Nephron (organoid): Measurements from ENCODE around the gene CFAP157.

ENCODE experiments used
- H3K27ac Mint-ChIP-seq, 3 experiments: 2 replicates each; pipeline ENCODE4 v1.8.0; 2020; ENCODE audit warnings: mixed read lengths in 3 of 3, mild to moderate bottlenecking in 2 of 3, moderate library complexity in 1 of 3
- H3K27me3 Mint-ChIP-seq: 2 replicates; pipeline ENCODE4 v1.8.0; 2021; ENCODE audit warnings: low read depth, mild to moderate bottlenecking, moderate library complexity, mixed read lengths
- H3K36me3 Mint-ChIP-seq: 2 replicates; pipeline ENCODE4 v1.8.0; 2020; ENCODE audit warnings: low read depth, mixed read lengths
- H3K4me1 Mint-ChIP-seq: 2 replicates; pipeline ENCODE4 v1.8.0; 2020; ENCODE audit warnings: mixed read lengths
- H3K4me3 Mint-ChIP-seq, 3 experiments: 2 replicates each; pipeline ENCODE4 v1.8.0; 2020; ENCODE audit warnings: mild to moderate bottlenecking in 3 of 3, mixed read lengths in 3 of 3, moderate library complexity in 2 of 3
- H3K9me3 Mint-ChIP-seq: 2 replicates; pipeline ENCODE4 v1.8.0; 2020; ENCODE audit warnings: mixed read lengths
- CTCF ChIP-seq, 3 experiments: fragments of 200-600 bp; sonication (generic); IDR thresholded peaks; one replicate each; pipeline ENCODE4 v1.5.0; 2021; ENCODE audit warnings: antibody characterized with exemption in 3 of 3; ENCODE audit not compliant: unreplicated experiment in 3 of 3

Gene CFAP157

GRCh38 chr9:127712867-127713266 is 6.1 kb downstream of the CFAP157 start:
- H3K36me3 Mint-ChIP-seq: no peaks in the 10 kb centered on the region
- TF ChIP-seq CTCF (IDR thresholded peaks at IDR 0.05; ENCODE audit: unreplicated experiment in 3 of 3): no peak

GRCh38 chr9:127714020-127714750 is 7.4 kb downstream of the CFAP157 start:
- TF ChIP-seq CTCF (IDR thresholded peaks at IDR 0.05; ENCODE audit: unreplicated experiment in 3 of 3): no peak
- Mint-ChIP-seq H3K27ac (no peak overlapping the region), H3K27me3 (no peaks in the 10 kb centered on the region), H3K36me3 (no peaks in the 10 kb centered on the region), H3K9me3 (no peaks in the 10 kb centered on the region), H3K4me1 (peaks cover 20% of the 10 kb centered on the region), H3K4me3 (peak overlapping the region; percentile 79 to 82 (median 79))

More at GRCh38 chr9:127712867-127713266, 6.1 kb downstream of the CFAP157 start:
- Mint-ChIP-seq H3K9me3 (no peaks in the 10 kb centered on the region), H3K4me3 (peak overlapping the region; percentile 32 to 55 (median 42)), H3K27me3 (no peaks in the 10 kb centered on the region), H3K4me1 (peaks cover 20% of the 10 kb centered on the region), H3K27ac (no peak overlapping the region)

- Mint-ChIP-seq H3K36me3 (no peaks in the 10 kb centered on the region), H3K4me3 (peak overlapping the region; percentile 91 to 93 (median 92)), H3K27me3 (no peaks in the 10 kb centered on the region), H3K27ac (peak overlapping the region in 1 of 3 experiments; percentile 87), H3K9me3 (no peaks in the 10 kb centered on the region), H3K4me1 (peaks cover 20% of the 10 kb centered on the region)
- TF ChIP-seq CTCF (IDR thresholded peaks at IDR 0.05; ENCODE audit: unreplicated experiment in 3 of 3): no peak
Observed at GRCh38 chr9:127714951-127715469, 8.2 kb downstream of the CFAP157 start.

- H3K27ac Mint-ChIP-seq: peak within 1 kb of the TSS; percentile 87 to 92 (median 91)
- no peak for TF ChIP-seq CTCF (IDR thresholded peaks at IDR 0.05; ENCODE audit: unreplicated experiment in 3 of 3)
- H3K4me3 Mint-ChIP-seq: peak within 1 kb of the TSS; percentile 91 to 93 (median 92)
- H3K9me3 Mint-ChIP-seq: no peaks in the 10 kb centered on the region
- H3K27me3 Mint-ChIP-seq: peaks cover 1% of the 10 kb centered on the region
- H3K4me1 Mint-ChIP-seq: peaks cover 15% of the 10 kb centered on the region
- H3K36me3 Mint-ChIP-seq: no peaks in the 10 kb centered on the region
Observed at GRCh38 chr9:127715470-127716337, 8.9 kb downstream of the CFAP157 start, which contains the start of the genes PTRH1 and TTC16. PTRH1 (minus strand) TSS chr9:127715663; CDS start chr9:127715639, 24 bp downstream. TTC16 (plus strand) TSS chr9:127716079; CDS start chr9:127716146, 67 bp downstream.

- Mint-ChIP-seq H3K27ac (peak overlapping the region; percentile 87 to 92 (median 91)), H3K4me3 (peak overlapping the region; percentile 91 to 93 (median 92)), H3K9me3 (no peaks in the 10 kb centered on the region), H3K4me1 (peaks cover 9% of the 10 kb centered on the region), H3K27me3 (peaks cover 8% of the 10 kb centered on the region), H3K36me3 (no peaks in the 10 kb centered on the region)
- no peak for TF ChIP-seq CTCF (IDR thresholded peaks at IDR 0.05; ENCODE audit: unreplicated experiment in 3 of 3)
Observed at GRCh38 chr9:127716412-127716811, 9.6 kb downstream of the CFAP157 start.
